Measurements from ENCODE around the gene VMAC.
"Not testable (repeated sequence)": the region's sequence is repeated elsewhere in the genome, so short reads cannot be mapped to it uniquely, and the experiment has no call there.

The VMAC gene

GRCh38 chr19:5870986-5871394 is 33.7 kb upstream of the VMAC start:
- H3K79me2 ChIP-seq, result no peaks in the 10 kb centered on the region
- no peak overlapping the region for H3K4me3 ChIP-seq (ENCODE audit: low read depth, low read length)
- H3K27me3 ChIP-seq (ENCODE audit: control insufficient read depth, insufficient read depth, low read length), result no peaks in the 10 kb centered on the region
- no peaks in the 10 kb centered on the region for H3K4me1 ChIP-seq
- no peaks in the 10 kb centered on the region for H3K9me3 ChIP-seq (ENCODE audit: control insufficient read depth, low read length)
- H3K4me2 ChIP-seq (ENCODE audit: low read length), result no peak overlapping the region
- H2AFZ ChIP-seq, result no peak overlapping the region
- H3K36me3 ChIP-seq (ENCODE audit: control insufficient read depth, insufficient read depth, low read length), result no peaks in the 10 kb centered on the region
- no peak overlapping the region for H3K27ac ChIP-seq
- TF ChIP-seq CTCF (IDR thresholded peaks at IDR 0.05), result no peak
- H3K9ac ChIP-seq, result no peak overlapping the region

- H3K79me2 ChIP-seq, result no peaks in the 10 kb centered on the region
- H3K9ac ChIP-seq, result no peak overlapping the region
- no peak overlapping the region for H3K27ac ChIP-seq
- H3K4me2 ChIP-seq (ENCODE audit: low read length), result no peak overlapping the region
- no peak for TF ChIP-seq CTCF (IDR thresholded peaks at IDR 0.05)
- no peaks in the 10 kb centered on the region for H3K36me3 ChIP-seq (ENCODE audit: control insufficient read depth, insufficient read depth, low read length)
- H3K4me1 ChIP-seq, result no peaks in the 10 kb centered on the region
- no peaks in the 10 kb centered on the region for H3K9me3 ChIP-seq (ENCODE audit: control insufficient read depth, low read length)
- H3K27me3 ChIP-seq (ENCODE audit: control insufficient read depth, insufficient read depth, low read length), result no peaks in the 10 kb centered on the region
- H3K4me3 ChIP-seq (ENCODE audit: low read depth, low read length), result no peak overlapping the region
- no peak overlapping the region for H2AFZ ChIP-seq
These were observed 31.0 kb upstream of the VMAC start for GRCh38 chr19:5873617-5874199.

DNA sequence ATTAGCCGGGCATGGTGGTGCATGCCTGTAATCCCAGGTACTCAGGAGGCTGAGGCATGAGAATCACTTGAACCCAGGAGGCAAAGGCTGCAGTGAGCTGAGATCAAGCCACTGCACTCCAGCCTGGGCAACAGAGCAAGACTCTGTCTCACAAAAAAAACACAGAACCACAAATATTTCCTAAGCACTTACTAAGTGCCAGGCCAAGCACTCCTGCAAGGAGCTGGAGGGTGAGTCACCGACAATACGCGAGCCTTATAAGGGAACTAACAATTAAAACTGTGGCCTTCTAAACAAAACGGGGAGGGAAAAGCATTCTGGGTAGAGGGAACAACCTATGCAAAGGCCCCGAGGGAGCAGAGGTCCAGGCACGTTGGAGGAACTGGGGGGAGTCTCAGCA is 30.2 kb upstream of the VMAC start:
- H3K27ac ChIP-seq; H2AFZ ChIP-seq; H3K9me3 ChIP-seq (ENCODE audit: control insufficient read depth, low read length); H3K79me2 ChIP-seq; H3K4me2 ChIP-seq (ENCODE audit: low read length); H3K9ac ChIP-seq; H3K4me3 ChIP-seq (ENCODE audit: low read depth, low read length); H3K36me3 ChIP-seq (ENCODE audit: control insufficient read depth, insufficient read depth, low read length); H3K27me3 ChIP-seq (ENCODE audit: control insufficient read depth, insufficient read depth, low read length); H3K4me1 ChIP-seq: not testable (repeated sequence)

DNA sequence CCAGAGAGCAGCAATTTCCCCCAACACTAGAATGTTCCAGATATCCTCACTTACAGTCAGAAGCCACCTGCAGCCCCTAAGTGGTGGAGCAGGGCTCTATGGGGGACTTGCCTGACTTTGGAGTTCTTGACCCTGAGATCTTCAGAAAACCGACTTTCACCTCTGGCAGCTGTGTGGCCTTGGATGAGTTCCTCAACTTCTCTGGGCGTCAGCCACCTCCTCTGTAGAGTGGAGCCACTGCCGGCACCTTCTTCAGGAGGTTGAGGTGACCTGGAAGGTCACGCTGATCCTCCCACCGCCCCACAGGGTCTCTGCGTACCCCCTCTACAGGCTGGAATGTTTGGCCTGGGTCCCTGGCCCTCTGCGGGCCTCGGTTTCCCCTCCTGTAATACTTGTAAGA is 27.2 kb upstream of the VMAC start:
- TF ChIP-seq CTCF (IDR thresholded peaks at IDR 0.05), result no peak
- H3K4me3 ChIP-seq (ENCODE audit: low read depth, low read length), result no peak overlapping the region
- H3K9me3 ChIP-seq (ENCODE audit: control insufficient read depth, low read length), result no peaks in the 10 kb centered on the region
- no peak overlapping the region for H3K27ac ChIP-seq
- no peak overlapping the region for H3K9ac ChIP-seq
- H3K4me1 ChIP-seq, result no peaks in the 10 kb centered on the region
- no peaks in the 10 kb centered on the region for H3K36me3 ChIP-seq (ENCODE audit: control insufficient read depth, insufficient read depth, low read length)
- no peaks in the 10 kb centered on the region for H3K27me3 ChIP-seq (ENCODE audit: control insufficient read depth, insufficient read depth, low read length)
- H2AFZ ChIP-seq, result no peak overlapping the region
- H3K79me2 ChIP-seq, result no peaks in the 10 kb centered on the region
- H3K4me2 ChIP-seq (ENCODE audit: low read length), result no peak overlapping the region

GRCh38 chr19:5877882-5878281 is 26.8 kb upstream of the VMAC start:
- H3K9ac ChIP-seq, result no peak overlapping the region
- H3K79me2 ChIP-seq, result no peaks in the 10 kb centered on the region
- H3K4me1 ChIP-seq, result no peaks in the 10 kb centered on the region
- no peak overlapping the region for H3K27ac ChIP-seq
- H3K27me3 ChIP-seq (ENCODE audit: control insufficient read depth, insufficient read depth, low read length), result no peaks in the 10 kb centered on the region
- no peak overlapping the region for H3K4me3 ChIP-seq (ENCODE audit: low read depth, low read length)
- no peak for TF ChIP-seq CTCF (IDR thresholded peaks at IDR 0.05)
- H3K4me2 ChIP-seq (ENCODE audit: low read length), result no peak overlapping the region
- H2AFZ ChIP-seq, result no peak overlapping the region
- no peaks in the 10 kb centered on the region for H3K36me3 ChIP-seq (ENCODE audit: control insufficient read depth, insufficient read depth, low read length)
- no peaks in the 10 kb centered on the region for H3K9me3 ChIP-seq (ENCODE audit: control insufficient read depth, low read length)
